ENCODE data around the gene TUBA4A.

DNA sequence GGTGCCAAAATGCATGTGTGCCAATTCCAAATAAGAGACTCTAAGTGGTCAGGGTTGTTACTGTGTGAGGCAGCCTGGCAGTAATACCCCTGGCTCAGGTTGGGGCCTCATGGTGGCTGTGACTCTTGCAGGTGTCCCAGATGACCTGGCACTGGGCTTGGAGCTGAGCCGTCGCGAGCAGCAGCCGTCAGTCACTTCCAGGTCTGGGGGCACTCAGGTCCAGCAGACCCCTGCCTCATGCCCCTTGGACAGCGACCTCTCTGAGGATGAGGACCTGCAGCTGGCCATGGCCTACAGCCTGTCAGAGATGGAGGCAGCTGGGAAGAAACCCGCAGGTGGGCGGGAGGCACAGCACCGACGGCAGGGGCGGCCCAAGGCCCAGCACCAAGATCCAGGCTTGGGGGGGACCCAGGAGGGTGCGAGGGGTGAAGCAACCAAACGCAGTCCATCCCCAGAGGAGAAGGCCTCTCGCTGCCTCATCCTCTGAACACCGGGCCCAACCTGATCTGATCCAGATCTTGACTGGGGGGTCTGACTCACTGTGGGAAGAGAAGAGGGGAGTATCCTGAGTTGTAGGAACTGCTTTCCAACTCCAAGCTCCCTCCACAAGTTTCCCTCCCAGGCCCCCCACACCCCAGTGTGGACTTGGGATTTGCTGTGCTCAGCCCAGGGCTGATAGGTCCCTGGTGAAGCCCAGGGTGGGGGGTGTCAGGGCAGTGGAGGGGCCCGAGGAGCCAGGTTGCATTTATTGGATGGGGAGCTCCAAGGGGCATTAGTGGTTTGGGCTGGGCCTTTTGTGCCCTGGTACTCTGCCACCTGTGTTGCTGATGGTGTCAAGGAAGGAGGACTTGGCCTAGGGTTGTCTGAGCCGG lies 31.0 kb upstream of the TUBA4A start:
- TF ChIP-seq CTCF (optimal IDR thresholded peaks at IDR 0.05 in 1 of 3, IDR thresholded peaks at IDR 0.05 in 1 of 3, conservative IDR thresholded peaks at IDR 0.05 in 1 of 3; ENCODE audit: extremely low read depth in 1 of 3, insufficient read depth in 2 of 3, low read length in 3 of 3) (no peak), EZH2 (IDR thresholded peaks at IDR 0.05; ENCODE audit: low read length) (no peak)

Data from keratinocyte (primary cell).